Right forelimb (tissue), 1 donor: ENCODE data around the gene HS3ST5.

Experiments
- DNase-seq: peaks from one replicate; pipeline ENCODE4 v3.0.0-alpha.2; 2018

The HS3ST5 gene, protein sequence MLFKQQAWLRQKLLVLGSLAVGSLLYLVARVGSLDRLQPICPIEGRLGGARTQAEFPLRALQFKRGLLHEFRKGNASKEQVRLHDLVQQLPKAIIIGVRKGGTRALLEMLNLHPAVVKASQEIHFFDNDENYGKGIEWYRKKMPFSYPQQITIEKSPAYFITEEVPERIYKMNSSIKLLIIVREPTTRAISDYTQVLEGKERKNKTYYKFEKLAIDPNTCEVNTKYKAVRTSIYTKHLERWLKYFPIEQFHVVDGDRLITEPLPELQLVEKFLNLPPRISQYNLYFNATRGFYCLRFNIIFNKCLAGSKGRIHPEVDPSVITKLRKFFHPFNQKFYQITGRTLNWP

GRCh38 chr6:114342826-114343781 is at the start of gene HS3ST5:
TSS of gene HS3ST5 (minus strand) at chr6:114343023. CDS start at chr6:114062845, 280,178 bp downstream.
- DNase-seq = peak; percentile 73

DNA sequence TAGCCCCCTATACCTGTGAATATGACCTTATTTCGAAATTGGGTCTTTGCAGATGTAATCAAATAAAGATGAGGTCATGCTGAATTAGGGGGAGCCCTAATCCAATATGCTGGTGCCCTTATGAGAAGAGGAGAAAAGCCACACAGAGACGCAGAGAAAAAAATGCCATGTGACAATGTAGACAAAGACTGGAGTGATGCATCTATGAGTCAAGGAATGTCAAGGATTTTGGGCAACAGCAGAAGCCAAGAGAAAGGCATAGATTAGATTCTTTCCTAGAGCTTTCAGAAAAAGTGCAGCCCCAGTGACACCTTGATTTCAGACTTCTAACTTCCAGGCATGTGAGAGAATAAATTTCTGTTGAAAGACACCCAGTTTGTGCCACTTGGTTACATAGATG is 47.4 kb upstream of the HS3ST5 start:
- no peak for DNase-seq

GRCh38 chr6:114389111-114389510 is 46.3 kb upstream of the HS3ST5 start:
- no peak for DNase-seq

GRCh38 chr6:114382406-114382805 is 39.6 kb upstream of the HS3ST5 start:
- no peak for DNase-seq

DNA sequence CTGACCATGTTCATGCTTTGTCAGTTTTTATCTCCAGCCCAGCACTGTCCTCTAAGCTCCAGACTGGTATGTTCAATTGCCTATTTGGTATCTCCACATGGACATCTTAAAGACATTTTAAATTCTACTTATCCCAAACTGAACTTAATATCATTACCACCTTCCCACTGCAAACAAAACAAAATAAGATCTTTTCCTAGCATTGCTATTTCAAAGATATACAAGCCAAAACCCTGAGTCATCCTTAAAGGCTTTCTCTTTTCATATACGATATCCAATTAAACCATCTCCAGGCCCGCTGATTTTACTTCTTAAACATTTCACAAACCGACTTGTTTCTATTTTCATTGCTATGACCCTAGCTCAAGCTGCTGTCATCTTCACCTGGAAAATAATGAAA is 35.1 kb upstream of the HS3ST5 start:
- no peak for DNase-seq

DNA sequence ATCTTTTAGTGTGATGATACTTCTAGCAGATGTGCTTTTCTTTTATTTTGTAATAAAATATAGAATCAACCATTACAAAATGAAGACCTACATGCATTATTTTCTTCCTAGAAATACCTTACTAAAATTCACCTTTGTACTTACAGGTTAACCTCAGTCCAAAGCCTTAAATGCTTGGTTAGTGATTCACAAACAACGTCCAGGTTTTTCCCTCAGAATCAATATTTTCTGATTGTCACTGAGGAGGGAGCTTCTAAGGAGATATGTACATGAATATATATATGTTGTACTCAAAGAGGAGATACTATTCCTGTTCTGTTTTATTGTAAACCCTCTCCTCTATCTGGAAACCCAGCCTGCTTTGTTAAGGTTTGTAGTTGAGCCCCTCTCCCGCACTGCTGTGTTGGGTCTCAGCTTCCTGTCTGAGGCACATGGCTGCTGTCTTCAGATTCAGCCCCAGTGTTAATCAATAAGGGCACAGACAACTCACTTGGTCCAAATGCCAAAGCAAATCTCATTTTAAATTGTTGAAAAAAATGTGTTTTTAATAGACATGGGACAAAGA is 33.9 kb upstream of the HS3ST5 start:
- DNase-seq = no peak

- DNase-seq = no peak
These were observed 32.8 kb upstream of the HS3ST5 start for GRCh38 chr6:114375541-114376192.

DNA sequence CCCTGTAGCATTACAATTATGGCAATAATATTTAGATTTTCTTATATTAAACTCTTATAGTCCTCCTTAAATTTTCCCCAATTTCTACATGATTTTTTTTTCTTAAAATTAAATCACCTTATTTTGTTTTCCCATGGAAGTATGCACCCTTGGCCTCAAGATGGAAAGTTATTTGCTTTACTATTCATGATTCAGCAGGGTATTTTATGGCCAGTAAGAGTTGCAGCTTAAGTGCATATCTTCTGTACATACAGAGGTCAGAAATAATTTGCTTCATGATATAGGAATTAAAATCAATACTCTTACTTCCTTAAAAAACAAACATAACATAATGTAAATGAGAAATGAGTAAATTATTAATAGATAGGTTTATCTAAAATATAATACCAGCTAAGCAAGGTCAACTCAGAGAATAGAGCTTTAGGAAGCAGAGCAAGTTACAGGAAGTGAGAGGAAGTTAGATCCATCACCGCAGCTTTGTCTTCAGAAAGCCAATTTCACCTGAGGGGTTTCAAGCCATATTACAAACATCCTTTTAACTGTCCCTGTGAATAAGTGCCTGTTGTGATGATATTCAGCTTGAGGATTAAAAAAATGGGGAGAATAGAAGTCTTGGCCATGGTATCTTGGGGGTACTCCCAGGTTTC is 24.6 kb upstream of the HS3ST5 start:
- DNase-seq = no peak

DNA sequence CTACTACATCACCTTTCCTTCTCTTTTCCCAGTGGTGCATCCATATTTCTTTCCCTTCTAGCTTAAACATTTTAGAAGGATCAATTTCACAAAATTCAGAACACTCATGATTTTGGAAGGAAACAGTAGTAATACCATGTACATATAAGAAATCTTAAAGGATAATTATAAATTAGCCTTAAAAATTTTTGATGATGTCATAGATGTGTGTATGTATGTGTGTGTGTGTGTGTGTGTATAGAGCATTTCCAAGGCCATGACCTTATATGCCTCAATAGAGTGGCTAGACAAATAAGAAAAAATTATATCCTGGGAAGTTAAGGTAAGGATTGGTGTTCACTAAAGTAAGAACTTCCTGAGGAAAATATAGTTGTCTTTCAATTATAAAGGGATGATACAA is 24.1 kb upstream of the HS3ST5 start:
- no peak for DNase-seq

DNA sequence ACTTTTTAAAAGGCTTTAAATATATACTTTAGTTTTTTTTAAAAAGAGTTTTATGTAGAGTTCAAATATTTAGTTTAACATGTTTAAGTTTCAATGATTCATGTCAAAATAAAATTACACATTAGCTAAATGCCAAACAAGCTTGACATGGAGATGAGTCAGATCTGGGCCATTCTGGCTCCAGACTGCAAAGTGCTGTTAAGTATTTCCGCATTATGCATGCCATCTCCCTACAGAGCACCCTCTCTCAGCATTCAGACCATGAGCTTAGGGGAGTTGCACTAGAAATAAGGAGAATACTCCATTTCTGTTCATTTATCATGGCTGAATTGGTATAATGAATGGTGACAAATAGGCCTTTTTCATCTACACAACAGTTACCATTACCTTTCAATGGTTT is 21.5 kb upstream of the HS3ST5 start:
- no peak for DNase-seq

- no peak for DNase-seq
These were observed 20.1 kb upstream of the HS3ST5 start for GRCh38 chr6:114362957-114363356.

DNA sequence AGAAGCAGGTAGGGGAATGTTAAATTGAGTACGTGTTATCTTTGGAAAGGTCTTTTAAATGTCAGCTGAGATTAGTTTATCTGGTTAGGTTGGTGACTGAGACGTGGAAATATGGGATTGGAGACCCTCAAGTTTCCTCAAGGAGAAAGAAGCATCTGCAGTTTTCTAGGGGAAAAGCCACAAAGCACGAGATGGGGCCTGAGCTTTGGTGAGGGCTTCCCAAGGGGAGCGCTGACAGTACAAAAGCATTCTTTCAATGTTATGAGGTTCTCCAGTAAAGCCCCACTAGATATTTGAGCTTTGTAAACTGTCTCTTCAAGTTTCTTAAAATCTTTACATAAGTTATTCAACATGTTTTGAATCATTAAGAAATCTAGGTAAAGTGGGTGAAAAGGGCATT is 19.6 kb upstream of the HS3ST5 start:
- DNase-seq = no peak

- DNase-seq = no peak
These were observed 18.2 kb upstream of the HS3ST5 start for GRCh38 chr6:114361036-114361435.

DNA sequence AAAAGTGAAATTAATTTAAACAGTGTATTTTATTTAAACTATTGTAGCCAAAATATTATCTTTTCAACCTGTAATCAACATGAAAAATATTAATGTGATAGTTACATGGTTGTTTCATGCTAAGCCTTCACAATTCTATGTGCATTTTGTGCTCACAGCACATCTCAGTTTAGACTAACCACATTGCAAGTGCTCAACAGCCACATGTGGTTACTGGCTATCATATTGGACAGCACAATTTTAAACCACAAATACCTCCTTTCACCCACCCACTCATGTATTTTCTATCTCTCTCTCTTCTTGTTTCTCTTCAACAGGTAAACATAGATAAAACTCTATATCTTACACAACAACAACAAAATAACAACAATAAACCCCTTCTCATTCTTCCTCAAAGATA is 12.5 kb upstream of the HS3ST5 start:
- no peak for DNase-seq

- no peak for DNase-seq
These were observed 11.7 kb upstream of the HS3ST5 start for GRCh38 chr6:114354482-114354881.

DNA sequence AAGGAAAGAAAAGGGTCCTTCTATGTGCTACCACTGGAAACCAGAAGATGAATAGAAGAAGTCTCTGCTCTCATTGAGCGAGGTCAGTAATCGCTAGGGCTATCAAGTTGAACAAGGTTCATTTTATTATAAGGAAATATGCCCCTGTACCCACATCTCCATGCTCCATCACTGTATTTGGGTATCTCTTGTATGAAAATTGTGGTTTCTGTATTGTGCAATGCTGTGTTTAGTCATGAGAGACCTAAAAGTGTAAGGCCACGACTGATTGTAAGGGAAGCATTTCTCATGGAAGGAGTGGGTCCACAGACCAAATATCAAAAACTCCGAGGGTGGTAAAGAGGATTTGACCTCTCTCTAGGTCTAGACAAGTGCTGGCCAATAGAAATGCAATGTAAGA is 3.6 kb upstream of the HS3ST5 start:
- no peak for DNase-seq

DNA sequence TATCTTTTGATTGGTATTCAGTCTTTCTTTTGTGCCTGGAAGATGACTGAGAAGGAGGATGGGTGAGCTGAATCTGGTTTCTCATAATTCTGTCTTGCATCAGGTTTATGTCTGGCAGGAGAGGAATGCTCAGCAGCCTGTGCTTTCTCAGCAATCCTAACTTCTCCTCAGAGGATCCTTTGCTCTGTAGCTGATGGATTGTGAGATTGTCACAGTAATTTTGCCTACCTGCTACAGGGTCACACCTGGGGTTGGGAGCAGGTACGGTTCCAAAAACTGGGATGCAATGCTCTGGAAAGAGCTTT is 2.1 kb upstream of the HS3ST5 start:
- DNase-seq = no peak

GRCh38 chr6:114344246-114344970 is 1.6 kb upstream of the HS3ST5 start:
- DNase-seq = no peak

- no peak for DNase-seq
These were observed 940 bp upstream of the HS3ST5 start for GRCh38 chr6:114343782-114344144.

- DNase-seq = peak; percentile 60
These were observed 567 bp downstream of the HS3ST5 start for GRCh38 chr6:114342086-114342825.

DNA sequence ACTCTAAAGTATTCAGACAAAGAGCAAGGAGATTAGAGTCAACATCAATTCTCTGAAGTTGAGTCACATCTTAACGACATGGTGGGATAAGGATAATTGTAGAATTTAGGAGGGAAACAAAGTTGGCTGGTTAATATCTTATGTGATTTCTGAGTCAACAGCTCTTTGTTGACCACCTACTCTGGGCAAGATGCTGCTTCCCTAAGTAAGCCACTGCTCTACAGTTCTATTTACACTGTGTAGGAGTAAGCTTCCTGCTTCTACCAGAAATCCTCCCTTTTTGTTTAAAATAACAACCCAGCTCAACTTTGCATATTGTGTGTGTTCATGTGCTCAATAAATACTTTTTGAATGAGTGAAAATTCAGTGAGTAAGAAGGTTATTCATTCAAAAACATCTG is 3.1 kb downstream of the HS3ST5 start:
- no peak for DNase-seq
